HG02678 (cell line): ENCODE data around the gene ALDH1A3.

ENCODE experiments used
- ATAC-seq: cut with Tn5 transposase; IDR thresholded peaks from one replicate; pipeline ENCODE4 v1.9.1; 2021; ENCODE audit warnings: mild to moderate bottlenecking, moderate library complexity; ENCODE audit not compliant: unreplicated experiment

The ALDH1A3 gene

GRCh38 chr15:100858294-100858693, 21.3 kb upstream of the ALDH1A3 start:
- ATAC-seq, result no peak

GRCh38 chr15:100859970-100860828, 19.4 kb upstream of the ALDH1A3 start:
- no peak for ATAC-seq

GRCh38 chr15:100860829-100861510, 18.7 kb upstream of the ALDH1A3 start:
- ATAC-seq, result no peak

DNA sequence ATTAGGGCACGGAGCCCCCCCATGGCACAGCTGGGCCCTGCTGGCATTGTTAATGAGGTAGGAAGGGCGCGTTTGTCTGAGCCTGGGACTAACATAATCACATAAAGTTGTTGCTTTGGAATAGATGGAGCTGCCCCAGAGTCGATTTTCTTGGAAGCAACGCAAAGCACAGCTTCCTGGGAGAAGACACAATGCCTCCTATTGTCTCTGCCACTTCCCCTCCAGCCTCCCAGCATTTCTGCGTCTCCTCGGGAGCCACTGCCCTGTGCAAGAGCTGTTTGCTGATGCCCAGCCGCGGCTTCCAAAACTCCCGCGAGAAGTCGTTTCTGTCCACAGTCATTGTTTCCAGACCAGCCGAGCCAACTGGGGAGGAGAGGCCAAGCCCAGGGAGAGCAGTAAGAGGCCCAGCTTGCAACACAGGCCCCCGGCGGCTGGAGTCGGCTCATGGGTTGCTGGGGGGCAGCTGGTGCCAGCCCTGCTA, 18.1 kb upstream of the ALDH1A3 start:
- ATAC-seq, result no peak

GRCh38 chr15:100862162-100862561, 17.5 kb upstream of the ALDH1A3 start:
- ATAC-seq, result no peak

- ATAC-seq, result no peak
These were observed 16.4 kb upstream of the ALDH1A3 start for GRCh38 chr15:100863075-100863795.

DNA sequence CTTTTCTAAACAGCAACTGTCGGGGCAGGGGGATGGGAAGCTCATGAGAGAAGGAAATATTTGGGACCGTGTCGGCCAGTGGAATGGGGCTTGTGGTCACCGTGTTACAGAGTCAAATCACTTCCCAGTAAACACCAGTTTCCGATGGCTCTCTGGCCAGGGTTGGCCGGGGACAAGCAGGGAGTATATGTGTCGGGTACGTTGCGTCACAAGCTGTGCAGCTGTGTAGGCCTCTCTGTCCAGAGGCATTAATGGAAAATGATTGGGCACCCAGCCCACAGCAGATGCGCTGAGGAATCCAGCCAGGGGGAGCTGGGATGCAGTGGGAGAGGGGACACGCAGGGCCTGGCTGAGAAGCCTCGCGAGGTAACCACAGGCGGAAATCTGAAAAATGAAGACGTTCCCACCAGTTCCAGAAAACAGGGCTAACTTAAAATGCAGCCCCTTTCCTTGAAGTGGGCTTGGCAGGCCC, 15.8 kb upstream of the ALDH1A3 start:
- ATAC-seq, result no peak

DNA sequence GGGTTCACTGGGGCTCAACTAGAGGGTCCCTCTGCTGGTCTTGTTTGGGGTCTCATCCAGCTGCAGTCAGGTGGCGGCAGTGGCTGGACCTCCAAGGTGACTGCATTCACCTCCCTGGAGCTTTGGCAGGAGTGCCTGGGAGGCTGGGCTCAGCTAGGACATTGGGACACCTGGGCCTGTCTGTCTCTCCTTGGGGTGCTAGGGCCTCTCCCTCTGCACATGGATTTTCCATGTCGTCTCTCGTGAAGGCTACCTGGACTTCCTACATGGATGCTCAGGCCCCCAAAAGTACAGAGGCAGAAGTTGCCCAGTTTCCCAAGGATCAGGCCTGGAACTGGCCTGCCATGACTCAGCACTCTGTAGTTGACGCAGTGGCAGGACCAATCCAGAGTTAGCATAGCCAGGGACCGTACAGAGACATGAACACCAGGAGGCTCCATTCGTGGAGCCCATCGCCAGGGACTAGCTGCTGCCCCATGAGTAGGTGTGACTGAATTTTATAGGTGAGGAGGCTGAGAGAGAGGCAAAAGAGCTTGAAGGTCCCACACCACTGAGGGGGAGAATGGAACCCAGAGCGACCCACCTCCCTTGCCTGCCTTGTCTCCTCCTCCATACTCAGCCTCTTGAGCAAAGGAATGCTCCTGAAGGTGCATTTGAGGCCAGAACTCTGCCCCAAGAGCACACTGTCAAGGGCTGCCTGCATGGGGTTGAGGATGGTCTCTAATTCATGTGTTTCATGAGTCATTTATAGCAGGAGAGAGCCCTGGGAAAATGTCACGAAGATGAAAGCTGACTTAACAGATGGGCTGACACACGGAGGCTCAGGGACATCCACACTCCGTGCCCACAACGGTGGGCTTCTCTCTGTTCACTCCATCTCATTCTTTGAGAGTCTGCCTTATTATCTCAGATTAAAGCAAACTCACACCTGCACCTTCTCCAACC, 13.0 kb upstream of the ALDH1A3 start:
- no peak for ATAC-seq

DNA sequence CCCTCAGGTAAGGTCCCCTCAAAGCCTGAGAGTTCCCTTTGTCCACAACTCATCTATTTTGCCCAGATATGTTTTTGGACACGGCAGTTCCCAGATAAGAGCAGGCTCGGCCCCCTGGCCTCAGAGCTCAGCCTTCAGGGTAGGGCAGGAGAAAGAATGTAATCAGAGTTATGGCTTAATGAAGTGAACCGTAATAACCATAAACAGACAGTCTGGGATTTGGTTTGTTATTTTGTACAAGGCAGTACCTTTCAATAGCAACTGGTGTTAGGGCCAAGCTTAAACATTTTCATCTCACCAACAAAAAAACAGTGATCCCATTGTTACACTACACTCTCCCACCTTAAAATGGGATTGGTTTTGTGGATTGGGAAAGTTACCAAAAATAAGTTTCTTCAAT, 12.2 kb upstream of the ALDH1A3 start:
- no peak for ATAC-seq

- ATAC-seq, result no peak
These were observed 10.3 kb upstream of the ALDH1A3 start for GRCh38 chr15:100869151-100869999.

DNA sequence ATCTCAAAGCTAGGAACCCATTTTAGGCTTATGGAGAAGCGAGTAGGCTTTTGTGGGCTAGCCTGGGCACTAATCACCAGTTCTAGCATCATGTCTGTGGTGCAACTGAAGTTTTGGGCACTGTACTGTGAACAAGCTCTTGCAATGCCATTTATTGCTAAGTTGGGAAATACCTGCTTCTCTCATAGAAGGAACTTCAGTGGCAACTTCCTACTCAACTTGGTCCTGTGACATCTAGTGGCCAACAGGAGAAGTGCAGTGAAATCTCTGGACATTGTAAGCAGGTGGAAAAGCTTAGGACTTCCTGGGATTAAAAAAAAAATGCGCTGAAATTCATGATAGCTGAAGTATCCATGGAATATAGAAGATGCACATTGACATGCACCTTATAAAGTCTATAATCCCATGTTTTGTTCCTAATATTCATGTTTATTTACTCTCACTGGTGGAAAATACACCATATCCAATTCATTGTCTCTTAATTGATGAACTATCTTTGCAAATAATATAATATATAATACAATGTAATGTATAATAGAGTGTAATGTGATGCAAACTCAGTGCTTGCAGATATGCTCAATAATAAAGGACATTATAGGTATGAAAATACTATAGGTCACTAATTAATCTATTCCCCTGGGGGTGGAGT, 6.5 kb upstream of the ALDH1A3 start:
- ATAC-seq, result no peak

DNA sequence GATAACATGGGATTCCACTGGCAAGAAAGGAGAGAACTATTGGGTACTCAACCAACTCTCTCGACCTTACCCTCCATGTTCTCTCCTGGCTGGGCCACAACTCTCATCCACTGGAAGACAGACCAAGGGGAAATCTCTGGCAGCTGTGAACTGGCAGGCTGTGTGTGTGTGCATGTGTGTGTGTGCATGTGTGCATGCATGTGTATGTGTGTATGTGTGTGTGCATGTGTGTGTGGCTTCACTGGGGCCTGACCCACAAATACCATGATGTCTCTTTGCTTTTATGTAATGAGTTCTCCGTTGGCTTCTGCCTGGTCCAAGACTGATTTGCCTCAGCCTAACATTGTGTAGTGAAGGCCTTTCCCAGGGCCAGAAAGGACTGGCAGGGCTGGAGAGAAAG, 4.1 kb upstream of the ALDH1A3 start:
- no peak for ATAC-seq

- ATAC-seq, result no peak
These were observed 3.7 kb upstream of the ALDH1A3 start for GRCh38 chr15:100875976-100876375.

DNA sequence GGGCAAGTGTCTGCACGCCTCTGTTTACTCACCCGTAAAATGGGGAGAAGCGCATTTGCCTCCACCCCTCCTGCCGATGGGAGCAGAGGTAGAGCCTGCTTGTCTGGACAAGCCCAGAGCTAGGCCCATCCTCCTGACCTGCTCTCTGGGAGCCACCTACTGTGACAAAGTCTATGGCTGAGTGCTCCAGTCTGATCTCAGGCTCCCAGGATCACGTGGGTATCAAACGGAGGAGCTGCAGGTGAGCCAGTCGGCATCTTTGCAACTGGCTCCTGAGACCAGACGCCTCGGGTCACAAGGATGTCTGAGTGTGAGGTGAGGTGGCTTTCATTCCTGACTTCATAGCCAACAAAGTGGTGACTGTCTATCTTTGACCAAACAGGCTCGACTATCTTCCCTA, 2.1 kb upstream of the ALDH1A3 start:
- ATAC-seq, result no peak

DNA sequence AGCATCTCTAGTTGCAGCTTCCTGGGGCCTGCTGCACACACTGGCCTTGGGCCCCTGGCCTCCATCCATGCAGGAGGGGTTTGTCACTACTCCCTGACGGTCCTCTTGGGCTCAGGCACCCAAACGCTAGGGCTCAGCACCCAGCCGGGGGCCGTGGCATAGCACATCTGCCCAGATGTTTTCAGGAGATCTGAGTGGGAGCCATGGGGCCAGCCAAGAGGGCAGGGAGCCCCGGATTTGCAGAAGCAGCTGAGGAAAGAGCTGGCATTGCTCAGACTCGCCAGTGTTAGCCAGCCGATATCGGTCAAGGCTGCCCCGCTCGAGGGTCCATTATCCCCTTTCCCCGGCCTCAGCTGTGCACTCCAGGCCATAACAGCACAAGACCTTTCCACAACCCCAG, 1.5 kb upstream of the ALDH1A3 start:
- ATAC-seq, result no peak

DNA sequence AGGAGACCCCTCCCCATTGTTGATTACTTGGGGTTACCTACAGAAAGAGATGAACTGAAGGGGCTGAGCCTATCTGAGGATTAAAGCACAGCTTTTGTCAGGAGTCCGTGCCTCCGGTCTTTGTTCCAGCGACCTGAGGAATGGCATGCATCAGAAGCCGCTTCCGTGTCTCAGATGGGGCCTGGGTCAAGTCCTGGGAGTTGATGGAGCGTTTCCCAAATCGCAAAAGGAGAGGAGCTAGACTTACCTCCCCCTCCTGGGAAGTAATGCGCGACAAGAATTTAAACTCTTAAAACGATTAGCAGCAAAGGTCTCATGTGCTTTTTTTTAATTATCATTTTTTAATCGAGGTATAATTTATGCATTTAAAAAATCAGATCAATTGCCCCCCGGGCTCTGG, 983 bp upstream of the ALDH1A3 start:
- no peak for ATAC-seq

- ATAC-seq, result peak; percentile 21
These were observed 569 bp upstream of the ALDH1A3 start for GRCh38 chr15:100879061-100879463.

DNA sequence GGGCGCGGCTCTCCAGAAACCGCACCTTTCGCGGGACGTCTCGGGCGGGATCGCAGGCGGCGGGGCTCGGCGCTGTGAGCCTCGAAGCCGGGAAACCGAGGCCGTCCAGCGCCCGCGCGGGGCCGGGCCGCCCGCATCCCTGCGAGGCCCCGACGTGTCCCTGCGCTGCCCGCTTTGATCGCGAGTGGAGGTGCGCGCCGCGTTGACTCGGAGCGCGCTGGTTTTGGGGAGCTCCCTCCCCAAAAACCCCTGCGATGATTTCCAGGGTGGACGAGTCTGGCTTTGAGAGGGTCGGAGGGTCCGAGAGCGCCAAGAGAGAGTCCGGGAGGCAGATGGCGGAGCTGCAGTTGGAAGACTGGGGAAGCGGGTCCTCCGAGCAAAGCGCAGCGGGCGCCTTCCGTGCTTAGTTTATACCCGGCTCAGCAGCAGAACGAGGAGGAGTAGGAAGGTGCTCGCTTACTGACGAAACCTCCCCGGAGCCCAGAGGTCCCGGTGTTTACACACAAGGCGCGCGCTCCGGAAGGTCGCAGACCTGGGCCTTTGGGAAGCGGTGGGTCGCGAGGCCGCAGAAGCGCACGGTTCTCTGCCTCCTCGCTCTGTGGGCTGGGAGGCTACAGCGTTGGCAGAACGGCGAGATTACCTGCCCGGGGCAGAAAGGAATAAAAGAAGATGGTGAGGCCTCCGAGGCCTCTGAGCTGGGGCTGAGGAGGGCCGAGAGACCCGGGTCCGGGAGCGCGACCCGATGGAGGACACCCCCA, 687 bp downstream of the ALDH1A3 start:
- no peak for ATAC-seq
